ENCODE results near the gene POLR3B. TPM values are rescaled to one million over a fixed set of nuclear protein-coding genes. Genes with fewer than 3 reads are reported as not detected.

The POLR3B gene
- total RNA-seq, 2 donors from 2014 or later = 9.0 to 12.4 TPM

DNA sequence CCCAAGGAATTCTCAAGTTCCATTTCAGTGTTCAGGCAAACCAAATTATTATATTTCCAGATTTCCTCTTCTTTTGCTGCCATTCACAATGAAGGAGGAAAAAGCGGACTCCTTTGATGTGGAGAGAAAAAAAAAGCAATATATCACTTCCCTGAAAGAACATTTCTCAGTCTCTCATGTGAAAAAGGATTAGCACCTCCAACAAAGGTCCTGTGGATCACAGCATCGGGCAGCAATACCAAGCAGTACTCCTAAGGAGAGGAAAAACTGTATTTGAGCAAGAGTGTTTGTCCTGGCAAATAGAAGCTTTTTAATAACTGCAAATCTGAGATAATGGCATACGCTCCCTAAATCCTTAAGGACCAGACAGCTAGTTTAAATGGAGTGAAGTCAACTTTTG lies 131.3 kb downstream of the POLR3B start:
- H3K36me3 Mint-ChIP-seq (ENCODE audit: low read depth) = no peaks in the 10 kb centered on the region
- H3K4me1 Mint-ChIP-seq = peaks cover 62% of the 10 kb centered on the region
- Histone ChIP-seq H3K9me3 (ENCODE audit: control insufficient read depth, low read length) (no peaks in the 10 kb centered on the region), H3K9ac (ENCODE audit: extremely low read depth, low read length, poor library complexity, severe bottlenecking) (no peak overlapping the region), H3K27ac (ENCODE audit: low read depth, low read length) (peak overlapping the region; percentile 16), H3K27me3 (ENCODE audit: control insufficient read depth, insufficient read depth, low read length, poor library complexity, severe bottlenecking) (no peaks in the 10 kb centered on the region), H3K4me3 (ENCODE audit: low read length) (peak overlapping the region; percentile 18), H3K36me3 (ENCODE audit: control insufficient read depth, insufficient read depth, low read length) (no peaks in the 10 kb centered on the region), H3K4me1 (ENCODE audit: control insufficient read depth, insufficient read depth, low read length) (peaks cover 33% of the 10 kb centered on the region)
- WGBS, 2 experiments (ENCODE audit: insufficient coverage in 1 of 2, insufficient read length in 1 of 2) = 47 to 100% methylated on average over 1 to 2 of the region's 3 CpGs
- H3K27me3 Mint-ChIP-seq (ENCODE audit: insufficient read depth) = no peaks in the 10 kb centered on the region
- no peak overlapping the region for H3K4me3 Mint-ChIP-seq
- peak; percentile 60 for DNase-seq
- peak overlapping the region; percentile 32 for H3K27ac Mint-ChIP-seq
- TF ChIP-seq, protein P1, sequence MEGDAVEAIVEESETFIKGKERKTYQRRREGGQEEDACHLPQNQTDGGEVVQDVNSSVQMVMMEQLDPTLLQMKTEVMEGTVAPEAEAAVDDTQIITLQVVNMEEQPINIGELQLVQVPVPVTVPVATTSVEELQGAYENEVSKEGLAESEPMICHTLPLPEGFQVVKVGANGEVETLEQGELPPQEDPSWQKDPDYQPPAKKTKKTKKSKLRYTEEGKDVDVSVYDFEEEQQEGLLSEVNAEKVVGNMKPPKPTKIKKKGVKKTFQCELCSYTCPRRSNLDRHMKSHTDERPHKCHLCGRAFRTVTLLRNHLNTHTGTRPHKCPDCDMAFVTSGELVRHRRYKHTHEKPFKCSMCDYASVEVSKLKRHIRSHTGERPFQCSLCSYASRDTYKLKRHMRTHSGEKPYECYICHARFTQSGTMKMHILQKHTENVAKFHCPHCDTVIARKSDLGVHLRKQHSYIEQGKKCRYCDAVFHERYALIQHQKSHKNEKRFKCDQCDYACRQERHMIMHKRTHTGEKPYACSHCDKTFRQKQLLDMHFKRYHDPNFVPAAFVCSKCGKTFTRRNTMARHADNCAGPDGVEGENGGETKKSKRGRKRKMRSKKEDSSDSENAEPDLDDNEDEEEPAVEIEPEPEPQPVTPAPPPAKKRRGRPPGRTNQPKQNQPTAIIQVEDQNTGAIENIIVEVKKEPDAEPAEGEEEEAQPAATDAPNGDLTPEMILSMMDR (conservative IDR thresholded peaks at IDR 0.05) = no peak
- H3K9me3 Mint-ChIP-seq = no peaks in the 10 kb centered on the region

GRCh38 chr12:106490264-106490663 lies 132.7 kb downstream of the POLR3B start:
- H3K4me3 Mint-ChIP-seq = no peak overlapping the region
- peaks cover 67% of the 10 kb centered on the region for H3K4me1 Mint-ChIP-seq
- no peak overlapping the region for H3K4me3 ChIP-seq (ENCODE audit: low read length)
- H3K27me3 ChIP-seq (ENCODE audit: control insufficient read depth, insufficient read depth, low read length, poor library complexity, severe bottlenecking) = no peaks in the 10 kb centered on the region
- no peaks in the 10 kb centered on the region for H3K9me3 Mint-ChIP-seq
- no peaks in the 10 kb centered on the region for H3K36me3 ChIP-seq (ENCODE audit: control insufficient read depth, insufficient read depth, low read length)
- H3K36me3 Mint-ChIP-seq (ENCODE audit: low read depth) = no peaks in the 10 kb centered on the region
- H3K27ac Mint-ChIP-seq = no peak overlapping the region
- H3K27me3 Mint-ChIP-seq (ENCODE audit: insufficient read depth) = no peaks in the 10 kb centered on the region
- DNase-seq = no peak
- no peaks in the 10 kb centered on the region for H3K9me3 ChIP-seq (ENCODE audit: control insufficient read depth, low read length)
- TF ChIP-seq, protein P1 (conservative IDR thresholded peaks at IDR 0.05) = no peak
- H3K4me1 ChIP-seq (ENCODE audit: control insufficient read depth, insufficient read depth, low read length) = peaks cover 33% of the 10 kb centered on the region
- no peak overlapping the region for H3K9ac ChIP-seq (ENCODE audit: extremely low read depth, low read length, poor library complexity, severe bottlenecking)
- WGBS, 2 experiments (ENCODE audit: insufficient coverage in 1 of 2, insufficient read length in 1 of 2) = 80 to 100% methylated on average over 2 to 5 of the region's 5 CpGs
- H3K27ac ChIP-seq (ENCODE audit: low read depth, low read length) = peak overlapping the region; percentile 82

- no peak for DNase-seq
- Histone ChIP-seq H3K27me3 (ENCODE audit: control insufficient read depth, insufficient read depth, low read length, poor library complexity, severe bottlenecking) (no peaks in the 10 kb centered on the region), H3K4me1 (ENCODE audit: control insufficient read depth, insufficient read depth, low read length) (peaks cover 26% of the 10 kb centered on the region), H3K4me3 (ENCODE audit: low read length) (no peak overlapping the region), H3K9me3 (ENCODE audit: control insufficient read depth, low read length) (no peaks in the 10 kb centered on the region), H3K9ac (ENCODE audit: extremely low read depth, low read length, poor library complexity, severe bottlenecking) (no peak overlapping the region), H3K36me3 (ENCODE audit: control insufficient read depth, insufficient read depth, low read length) (peaks cover 8% of the 10 kb centered on the region), H3K27ac (ENCODE audit: low read depth, low read length) (peak overlapping the region; percentile 97)
- 87% methylated on average over 2 of the region's 2 CpGs; no CpG with 5 or more reads in 1 of the 2 experiments for WGBS, 2 experiments (ENCODE audit: insufficient coverage in 1 of 2, insufficient read length in 1 of 2)
- Mint-ChIP-seq H3K9me3 (no peaks in the 10 kb centered on the region), H3K4me1 (peaks cover 62% of the 10 kb centered on the region), H3K36me3 (ENCODE audit: low read depth) (peaks cover 10% of the 10 kb centered on the region), H3K4me3 (no peak overlapping the region), H3K27ac (no peak overlapping the region), H3K27me3 (ENCODE audit: insufficient read depth) (no peaks in the 10 kb centered on the region)
- TF ChIP-seq, protein P1 (conservative IDR thresholded peaks at IDR 0.05) = no peak
These were observed 135.3 kb downstream of the POLR3B start for GRCh38 chr12:106492857-106493256.
